ENCODE results near the gene CCDC68.

Gene CCDC68

GRCh38 chr18:54919412-54919811 is 39.8 kb downstream of the CCDC68 start:
- no peak overlapping the region for H3K27ac ChIP-seq
- no peak for TF ChIP-seq ZFX (IDR thresholded peaks at IDR 0.05)
- no peak for TF ChIP-seq CTCF (conservative IDR thresholded peaks at IDR 0.05)

GRCh38 chr18:54918060-54918459 is 41.2 kb downstream of the CCDC68 start:
- no peak for TF ChIP-seq ZFX (IDR thresholded peaks at IDR 0.05)
- no peak for TF ChIP-seq CTCF (conservative IDR thresholded peaks at IDR 0.05)
- H3K27ac ChIP-seq: no peak overlapping the region

- TF ChIP-seq CTCF (conservative IDR thresholded peaks at IDR 0.05): no peak
- TF ChIP-seq ZFX (IDR thresholded peaks at IDR 0.05): no peak
- no peak overlapping the region for H3K27ac ChIP-seq
Observed at GRCh38 chr18:54916507-54916906, 42.8 kb downstream of the CCDC68 start.

- no peak for TF ChIP-seq ZFX (IDR thresholded peaks at IDR 0.05)
- no peak for TF ChIP-seq CTCF (conservative IDR thresholded peaks at IDR 0.05)
- H3K27ac ChIP-seq: no peak overlapping the region
Observed at GRCh38 chr18:54914816-54915215, 44.4 kb downstream of the CCDC68 start.

DNA sequence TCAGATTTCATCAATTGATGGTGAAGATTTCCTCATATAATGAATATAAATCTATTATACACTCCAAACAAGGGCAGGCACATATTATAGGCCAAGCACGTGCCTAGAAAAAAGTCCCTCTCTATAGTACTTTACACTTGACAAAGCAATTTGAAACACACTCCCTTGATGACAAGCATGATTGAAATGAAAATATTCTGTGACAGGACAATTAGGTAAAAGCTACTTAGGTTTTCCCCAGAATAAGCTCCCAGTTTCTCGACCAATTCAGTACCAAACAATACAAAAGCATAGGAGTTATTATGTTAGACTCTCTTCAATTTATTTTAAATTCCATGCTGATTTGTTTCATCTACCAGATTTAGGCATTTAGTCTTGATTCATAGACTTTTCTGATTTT is 47.7 kb downstream of the CCDC68 start:
- TF ChIP-seq CTCF (conservative IDR thresholded peaks at IDR 0.05): no peak
- TF ChIP-seq ZFX (IDR thresholded peaks at IDR 0.05): no peak
- H3K27ac ChIP-seq: no peak overlapping the region

DNA sequence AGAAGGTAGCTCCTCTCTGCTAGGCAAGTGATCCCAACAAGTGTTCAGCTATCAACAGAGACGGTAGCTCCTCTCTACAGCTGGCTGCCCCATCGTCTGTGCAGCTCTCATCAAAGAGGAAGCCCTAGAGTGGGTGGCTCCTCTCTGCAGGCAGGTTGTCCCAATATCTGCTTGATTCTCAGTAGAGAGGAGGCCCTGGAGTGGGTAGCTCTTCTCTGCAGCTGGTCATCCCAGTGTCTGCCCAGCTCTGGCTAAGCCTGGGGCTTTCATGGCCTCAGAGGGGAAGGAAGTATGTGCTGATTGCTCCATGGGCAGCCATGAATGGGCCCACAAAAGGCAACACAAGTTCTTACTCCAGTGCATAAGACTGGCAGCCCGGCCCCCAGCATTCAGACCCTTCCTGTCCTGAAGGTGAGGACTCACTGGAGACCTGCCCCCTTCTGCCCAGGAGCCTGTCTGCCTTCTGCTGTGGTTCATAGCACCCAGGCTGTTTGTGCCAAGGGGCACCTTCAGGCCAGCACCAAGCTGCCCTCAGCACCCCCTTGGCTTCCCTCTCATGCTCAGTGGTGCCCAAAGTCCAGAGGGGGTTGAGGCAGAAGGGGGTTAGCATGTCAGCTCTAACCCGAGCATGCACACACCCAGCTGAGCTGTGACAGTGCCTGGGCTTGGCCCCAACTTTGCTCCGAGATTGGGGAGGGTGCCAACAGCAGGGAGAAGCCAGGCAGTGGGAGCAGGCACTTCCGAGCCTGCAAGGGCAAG is 48.9 kb downstream of the CCDC68 start:
- no peak overlapping the region for H3K27ac ChIP-seq
- no peak for TF ChIP-seq CTCF (conservative IDR thresholded peaks at IDR 0.05)
- no peak for TF ChIP-seq ZFX (IDR thresholded peaks at IDR 0.05)

DNA sequence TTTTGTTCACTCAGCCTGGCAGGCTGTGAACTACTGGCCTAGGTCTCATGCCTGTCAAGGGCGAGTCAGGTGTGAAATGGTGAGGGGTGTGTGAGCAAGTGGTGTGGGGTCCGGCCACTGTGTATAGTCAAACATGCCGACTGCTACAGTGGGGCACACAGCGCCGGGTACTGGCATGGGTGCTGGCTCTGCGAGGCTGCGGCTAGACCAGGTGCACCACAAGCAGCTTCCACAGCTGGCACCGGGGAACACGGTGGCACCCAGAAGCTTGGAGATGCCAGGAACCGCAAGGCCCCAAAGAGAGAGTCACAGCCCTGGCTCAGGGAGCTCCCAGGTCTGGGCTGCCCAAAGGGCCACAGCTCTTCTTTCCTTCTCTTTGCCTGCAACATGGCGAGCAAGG is 49.7 kb downstream of the CCDC68 start:
- TF ChIP-seq CTCF (conservative IDR thresholded peaks at IDR 0.05) (no peak), ZFX (IDR thresholded peaks at IDR 0.05) (no peak)
- H3K27ac ChIP-seq: no peak overlapping the region
